T-helper 1 cell (primary cell): ENCODE results near the gene STAM.

Experiments used
- DNase-seq, 5 donors: peaks; one replicate each; pipeline ENCODE4 v3.0.0-alpha.2; 2012 to 2020

The STAM gene

GRCh38 chr10:17648243-17649035 is 4.5 kb downstream of the STAM start:
- DNase-seq = peak in 4 of 5 donors; percentile 12 to 71 (median 28)

GRCh38 chr10:17649052-17649451 is 5.1 kb downstream of the STAM start:
- DNase-seq = no peak

- no peak for DNase-seq
Measured at GRCh38 chr10:17649836-17650235, 5.9 kb downstream of the STAM start.

- no peak for DNase-seq
Measured at GRCh38 chr10:17650416-17650815, 6.5 kb downstream of the STAM start.

GRCh38 chr10:17651896-17652295 is 7.9 kb downstream of the STAM start:
- DNase-seq = no peak

GRCh38 chr10:17652585-17652984 is 8.6 kb downstream of the STAM start:
- DNase-seq = no peak

GRCh38 chr10:17655009-17655408 is 11.1 kb downstream of the STAM start:
- no peak for DNase-seq

GRCh38 chr10:17655567-17656146 is 11.7 kb downstream of the STAM start:
- peak in 1 of 5 donors; percentile 35 for DNase-seq

- DNase-seq = no peak
Measured at GRCh38 chr10:17657103-17657500, 13.2 kb downstream of the STAM start.

GRCh38 chr10:17659365-17659764 is 15.4 kb downstream of the STAM start:
- DNase-seq = no peak

GRCh38 chr10:17660921-17661320 is 17.0 kb downstream of the STAM start:
- DNase-seq = no peak

GRCh38 chr10:17661510-17661909 is 17.6 kb downstream of the STAM start:
- DNase-seq = no peak

- no peak for DNase-seq
Measured at GRCh38 chr10:17662193-17663138, 18.5 kb downstream of the STAM start.

- DNase-seq = no peak
Measured at GRCh38 chr10:17663450-17663849, 19.5 kb downstream of the STAM start.

GRCh38 chr10:17665747-17666146 is 21.8 kb downstream of the STAM start:
- no peak for DNase-seq

GRCh38 chr10:17668435-17669184 is 24.7 kb downstream of the STAM start:
- no peak for DNase-seq

- peak; percentile 16 to 45 (median 37) for DNase-seq
Measured at GRCh38 chr10:17669185-17669872, 25.4 kb downstream of the STAM start.

- no peak for DNase-seq
Measured at GRCh38 chr10:17671307-17671706, 27.4 kb downstream of the STAM start.

- DNase-seq = no peak
Measured at GRCh38 chr10:17673471-17674061, 29.6 kb downstream of the STAM start.

GRCh38 chr10:17674566-17674965 is 30.6 kb downstream of the STAM start:
- no peak for DNase-seq

- no peak for DNase-seq
Measured at GRCh38 chr10:17675638-17676037, 31.7 kb downstream of the STAM start.

- DNase-seq = no peak
Measured at GRCh38 chr10:17676919-17677318, 33.0 kb downstream of the STAM start.
